ENCODE measurements around the gene USP6NL. TPM values are rescaled to one million over a fixed set of nuclear protein-coding genes. Genes with fewer than 3 reads are reported as not detected.

The USP6NL gene
- total RNA-seq, 1 donor from 2014 or later = 20.0 TPM

- no peaks in the 10 kb centered on the region for H3K4me1 ChIP-seq
- intact Hi-C loops (cut with DNase I) = no loop called here
- TF ChIP-seq CTCF (IDR thresholded peaks at IDR 0.05) = no peak
- H3K27me3 ChIP-seq (ENCODE audit: low read depth) = peaks cover 15% of the 10 kb centered on the region
- H3K4me3 ChIP-seq = no peak overlapping the region
- ATAC-seq (no peak), DNase-seq (no peak)
- no peaks in the 10 kb centered on the region for H3K9me3 ChIP-seq
- H3K27ac ChIP-seq = no peak overlapping the region
- no peaks in the 10 kb centered on the region for H3K36me3 ChIP-seq
These were observed 167.3 kb downstream of the USP6NL start for GRCh38 chr10:11444155-11444530.

- no peak overlapping the region for H3K4me3 ChIP-seq
- DNase-seq (no peak), ATAC-seq (no peak)
These were observed 167.8 kb downstream of the USP6NL start for GRCh38 chr10:11443468-11444154.

GRCh38 chr10:11442001-11442773 is 169.3 kb downstream of the USP6NL start:
- Histone ChIP-seq H3K36me3 (no peaks in the 10 kb centered on the region), H3K4me1 (no peaks in the 10 kb centered on the region), H3K4me3 (no peak overlapping the region), H3K9me3 (no peaks in the 10 kb centered on the region), H3K27me3 (ENCODE audit: low read depth) (peaks cover 5% of the 10 kb centered on the region), H3K27ac (no peak overlapping the region)
- intact Hi-C loops (cut with DNase I) = no loop called here
- TF ChIP-seq CTCF (IDR thresholded peaks at IDR 0.05) = no peak
- no peak for ATAC-seq
- no peak for DNase-seq

More at GRCh38 chr10:11443468-11444154, 167.8 kb downstream of the USP6NL start:
- H3K9me3 ChIP-seq = no peaks in the 10 kb centered on the region
- TF ChIP-seq CTCF (IDR thresholded peaks at IDR 0.05) = no peak
- H3K36me3 ChIP-seq = no peaks in the 10 kb centered on the region
- intact Hi-C loops (cut with DNase I) = no loop called here
- H3K4me1 ChIP-seq = no peaks in the 10 kb centered on the region
- H3K27ac ChIP-seq = no peak overlapping the region
- peaks cover 12% of the 10 kb centered on the region for H3K27me3 ChIP-seq (ENCODE audit: low read depth)

- no peaks in the 10 kb centered on the region for H3K27me3 ChIP-seq (ENCODE audit: low read depth)
- H3K27ac ChIP-seq = no peak overlapping the region
- no peak overlapping the region for H3K4me3 ChIP-seq
- H3K4me1 ChIP-seq = no peaks in the 10 kb centered on the region
- no peaks in the 10 kb centered on the region for H3K36me3 ChIP-seq
- H3K9me3 ChIP-seq = no peaks in the 10 kb centered on the region
- intact Hi-C loops (cut with DNase I) = no loop called here
- DNase-seq = no peak
- no peak for ATAC-seq
- TF ChIP-seq CTCF (IDR thresholded peaks at IDR 0.05) = no peak
These were observed 170.3 kb downstream of the USP6NL start for GRCh38 chr10:11441151-11441535.

- DNase-seq (no peak), ATAC-seq (no peak)
- Histone ChIP-seq H3K9me3 (no peaks in the 10 kb centered on the region), H3K36me3 (no peaks in the 10 kb centered on the region), H3K27me3 (ENCODE audit: low read depth) (no peaks in the 10 kb centered on the region), H3K4me1 (no peaks in the 10 kb centered on the region), H3K4me3 (no peak overlapping the region), H3K27ac (no peak overlapping the region)
- intact Hi-C loops (cut with DNase I) = no loop called here
- no peak for TF ChIP-seq CTCF (IDR thresholded peaks at IDR 0.05)
These were observed 170.9 kb downstream of the USP6NL start for GRCh38 chr10:11440250-11441150.
